ENCODE results near the gene CGB8. TPM values are rescaled to one million over a fixed set of nuclear protein-coding genes. Genes with fewer than 3 reads are reported as not detected.
A peak's percentile ranks its signal among the peaks of the same experiment; 100 is the strongest.
"Not testable (repeated sequence)": the region's sequence is repeated elsewhere in the genome, so short reads cannot be mapped to it uniquely, and the experiment has no call there.

The CGB8 gene
- total RNA-seq, 1 donor from 2014 or later, result 9.4 TPM

DNA sequence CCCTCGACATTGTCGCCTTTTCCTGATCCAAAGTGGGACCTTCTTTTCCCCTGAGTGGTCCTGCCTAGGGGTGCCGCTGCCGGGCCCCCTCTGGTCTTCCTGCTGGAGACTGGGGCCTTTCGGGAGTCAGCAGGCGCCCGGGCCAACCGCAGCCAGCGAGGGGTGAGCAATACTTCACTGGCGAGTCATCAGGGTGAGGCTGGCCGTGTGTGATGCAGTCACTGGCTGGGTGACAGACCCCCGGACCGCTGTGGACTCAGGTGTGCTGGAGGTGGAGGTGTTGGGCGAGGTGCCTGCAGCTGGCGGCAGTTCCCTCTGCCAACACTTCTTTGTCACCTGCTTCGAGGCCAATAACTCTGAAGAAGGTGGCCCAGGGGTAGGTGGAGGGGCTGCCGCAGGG is 6.7 kb downstream of the CGB8 start:
- Histone ChIP-seq H3K27ac (ENCODE audit: low read depth, low read length) (peak overlapping the region; percentile 69), H3K4me2 (ENCODE audit: low read length) (peak overlapping the region; percentile 53), H2AFZ (ENCODE audit: low read depth, low read length) (no peak overlapping the region), H3K4me3 (ENCODE audit: insufficient read depth, low read depth, low read length) (no peak overlapping the region), H3K9ac (ENCODE audit: low read length) (peak overlapping the region; percentile 72), H4K20me1 (ENCODE audit: insufficient read depth, low read length) (no peaks in the 10 kb centered on the region), H3K4me1 (ENCODE audit: insufficient read depth, low read length) (peaks cover 19% of the 10 kb centered on the region), H3K36me3 (ENCODE audit: insufficient read depth, low read length) (no peaks in the 10 kb centered on the region), H3K79me2 (ENCODE audit: insufficient read depth, low read length) (no peaks in the 10 kb centered on the region), H3K9me3 (ENCODE audit: insufficient read depth, low read depth, low read length) (no peaks in the 10 kb centered on the region), H3K27me3 (ENCODE audit: insufficient read depth, low read length) (no peaks in the 10 kb centered on the region)
- Mint-ChIP-seq H3K4me1 (ENCODE audit: low read depth, unreplicated experiment) (peaks cover 19% of the 10 kb centered on the region), H3K4me3 (ENCODE audit: unreplicated experiment) (no peak overlapping the region), H3K36me3 (ENCODE audit: low read depth, unreplicated experiment) (no peaks in the 10 kb centered on the region), H3K9me3 (ENCODE audit: unreplicated experiment) (peaks cover 4% of the 10 kb centered on the region), H3K27ac (ENCODE audit: unreplicated experiment) (peak overlapping the region; percentile 84), H3K27me3 (ENCODE audit: low read depth, unreplicated experiment) (peaks cover 2% of the 10 kb centered on the region)
- DNase-seq (ENCODE audit: low read depth) (peak; percentile 55), FAIRE-seq (no peak)
- TF ChIP-seq, protein P1, sequence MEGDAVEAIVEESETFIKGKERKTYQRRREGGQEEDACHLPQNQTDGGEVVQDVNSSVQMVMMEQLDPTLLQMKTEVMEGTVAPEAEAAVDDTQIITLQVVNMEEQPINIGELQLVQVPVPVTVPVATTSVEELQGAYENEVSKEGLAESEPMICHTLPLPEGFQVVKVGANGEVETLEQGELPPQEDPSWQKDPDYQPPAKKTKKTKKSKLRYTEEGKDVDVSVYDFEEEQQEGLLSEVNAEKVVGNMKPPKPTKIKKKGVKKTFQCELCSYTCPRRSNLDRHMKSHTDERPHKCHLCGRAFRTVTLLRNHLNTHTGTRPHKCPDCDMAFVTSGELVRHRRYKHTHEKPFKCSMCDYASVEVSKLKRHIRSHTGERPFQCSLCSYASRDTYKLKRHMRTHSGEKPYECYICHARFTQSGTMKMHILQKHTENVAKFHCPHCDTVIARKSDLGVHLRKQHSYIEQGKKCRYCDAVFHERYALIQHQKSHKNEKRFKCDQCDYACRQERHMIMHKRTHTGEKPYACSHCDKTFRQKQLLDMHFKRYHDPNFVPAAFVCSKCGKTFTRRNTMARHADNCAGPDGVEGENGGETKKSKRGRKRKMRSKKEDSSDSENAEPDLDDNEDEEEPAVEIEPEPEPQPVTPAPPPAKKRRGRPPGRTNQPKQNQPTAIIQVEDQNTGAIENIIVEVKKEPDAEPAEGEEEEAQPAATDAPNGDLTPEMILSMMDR (IDR thresholded peaks at IDR 0.05; ENCODE audit: insufficient read depth, low read depth, low read length), result no peak
- no peak for TF ChIP-seq EZH2 (IDR thresholded peaks at IDR 0.05; ENCODE audit: insufficient read depth, low read length)

DNA sequence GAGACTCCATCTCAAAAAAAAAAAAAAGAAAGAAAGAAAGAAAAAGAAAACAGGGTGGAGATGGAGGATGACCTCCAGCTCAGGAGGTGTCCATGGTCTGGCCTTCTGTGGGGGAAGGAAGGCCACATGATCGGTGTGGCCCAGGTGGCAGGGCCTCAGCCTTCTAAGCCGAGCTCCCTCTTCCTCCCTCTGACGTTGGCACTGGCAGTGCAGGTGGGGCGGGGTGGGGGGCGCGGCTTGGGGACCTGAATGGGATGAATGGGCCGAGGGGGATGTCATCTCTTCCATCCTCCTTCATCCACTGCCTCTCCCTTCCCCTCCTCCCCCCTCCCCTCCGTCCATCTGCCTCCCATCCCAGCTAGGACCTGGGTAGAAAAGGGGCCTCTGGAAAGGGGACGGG is 9.2 kb downstream of the CGB8 start:
- not testable (repeated sequence) for H3K27me3 ChIP-seq (ENCODE audit: insufficient read depth, low read length); H2AFZ ChIP-seq (ENCODE audit: low read depth, low read length); H3K9ac ChIP-seq (ENCODE audit: low read length); H3K36me3 Mint-ChIP-seq (ENCODE audit: low read depth, unreplicated experiment); H3K79me2 ChIP-seq (ENCODE audit: insufficient read depth, low read length); H3K4me2 ChIP-seq (ENCODE audit: low read length); H3K27me3 Mint-ChIP-seq (ENCODE audit: low read depth, unreplicated experiment); H3K9me3 Mint-ChIP-seq (ENCODE audit: unreplicated experiment); H3K9me3 ChIP-seq (ENCODE audit: insufficient read depth, low read depth, low read length); H4K20me1 ChIP-seq (ENCODE audit: insufficient read depth, low read length); H3K27ac Mint-ChIP-seq (ENCODE audit: unreplicated experiment); H3K36me3 ChIP-seq (ENCODE audit: insufficient read depth, low read length); H3K4me3 ChIP-seq (ENCODE audit: insufficient read depth, low read depth, low read length); H3K4me3 Mint-ChIP-seq (ENCODE audit: unreplicated experiment); FAIRE-seq; DNase-seq (ENCODE audit: low read depth)
- Histone ChIP-seq H3K4me1 (ENCODE audit: insufficient read depth, low read length) (peaks cover 19% of the 10 kb centered on the region), H3K27ac (ENCODE audit: low read depth, low read length) (peak overlapping the region; percentile 6)
- peaks cover 19% of the 10 kb centered on the region for H3K4me1 Mint-ChIP-seq (ENCODE audit: low read depth, unreplicated experiment)

DNA sequence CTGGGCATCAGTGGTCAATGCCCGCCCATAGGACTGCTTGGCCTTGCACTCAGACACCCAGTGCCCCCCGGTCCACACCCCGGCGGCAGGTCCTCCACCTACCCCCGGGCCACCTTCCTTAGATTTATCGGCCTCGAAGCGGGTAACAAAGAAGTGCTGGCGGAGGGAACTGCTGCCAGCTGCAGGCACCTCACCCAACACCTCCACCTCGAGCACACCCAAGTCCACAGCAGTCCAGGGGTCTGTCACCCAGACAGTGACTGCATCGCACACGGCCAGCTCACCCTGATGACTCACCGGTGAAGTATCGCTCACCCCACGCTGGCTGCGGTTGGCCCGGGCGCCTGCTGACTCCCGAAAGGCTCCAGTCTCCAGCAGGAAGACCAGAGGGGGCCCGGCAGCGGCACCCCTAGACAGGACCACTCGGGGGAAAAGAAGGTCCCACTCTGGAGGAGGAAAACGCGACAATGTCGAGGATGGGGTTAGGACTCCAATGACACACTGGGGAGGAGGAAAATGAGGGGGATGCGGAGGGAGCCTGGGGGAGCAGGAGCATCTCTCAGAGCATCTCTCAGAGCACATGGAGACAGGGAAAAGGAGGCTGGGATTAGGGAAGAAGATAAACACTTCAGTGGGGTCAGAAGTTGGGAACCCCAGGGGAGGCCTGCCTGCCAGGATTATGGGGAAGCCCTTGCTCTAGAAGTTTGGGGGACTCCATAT is 10.2 kb downstream of the CGB8 start:
- Histone ChIP-seq H3K4me1 (ENCODE audit: insufficient read depth, low read length) (peaks cover 19% of the 10 kb centered on the region), H2AFZ (ENCODE audit: low read depth, low read length) (peak overlapping the region; percentile 34), H3K27ac (ENCODE audit: low read depth, low read length) (peak overlapping the region; percentile 81), H3K4me2 (ENCODE audit: low read length) (peak overlapping the region; percentile 62), H3K9ac (ENCODE audit: low read length) (peak overlapping the region; percentile 50)
- H3K9me3 ChIP-seq (ENCODE audit: insufficient read depth, low read depth, low read length); H3K4me3 ChIP-seq (ENCODE audit: insufficient read depth, low read depth, low read length); H3K79me2 ChIP-seq (ENCODE audit: insufficient read depth, low read length); H3K36me3 ChIP-seq (ENCODE audit: insufficient read depth, low read length); H3K36me3 Mint-ChIP-seq (ENCODE audit: low read depth, unreplicated experiment); H3K9me3 Mint-ChIP-seq (ENCODE audit: unreplicated experiment); H3K27me3 Mint-ChIP-seq (ENCODE audit: low read depth, unreplicated experiment); H3K27me3 ChIP-seq (ENCODE audit: insufficient read depth, low read length); H4K20me1 ChIP-seq (ENCODE audit: insufficient read depth, low read length): not testable (repeated sequence)
- FAIRE-seq (peak; percentile 17), DNase-seq (ENCODE audit: low read depth) (peak; percentile 78)
- Mint-ChIP-seq H3K27ac (ENCODE audit: unreplicated experiment) (peak overlapping the region; percentile 95), H3K4me1 (ENCODE audit: low read depth, unreplicated experiment) (peaks cover 19% of the 10 kb centered on the region), H3K4me3 (ENCODE audit: unreplicated experiment) (peak overlapping the region; percentile 69)

DNA sequence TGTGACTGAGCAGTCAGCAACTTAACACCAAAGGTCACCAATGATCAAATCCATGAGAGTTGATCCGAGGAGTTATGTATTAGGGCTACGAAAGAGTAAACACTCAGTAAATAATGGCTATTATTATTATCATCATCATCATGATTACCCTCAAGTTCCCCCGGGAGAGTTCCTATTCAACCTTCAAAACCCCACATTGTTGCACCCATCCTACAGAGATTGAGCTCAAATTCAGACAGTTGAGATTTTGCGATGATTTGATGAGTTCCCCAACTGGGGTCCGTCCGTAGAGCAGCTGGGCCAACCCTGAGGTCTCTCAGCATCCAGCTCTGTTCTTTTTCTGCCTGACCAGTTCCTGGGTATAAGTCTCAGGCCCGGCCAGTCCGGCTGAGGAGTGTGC is 10.8 kb downstream of the CGB8 start:
- H4K20me1 ChIP-seq (ENCODE audit: insufficient read depth, low read length); H3K27me3 ChIP-seq (ENCODE audit: insufficient read depth, low read length); H3K27me3 Mint-ChIP-seq (ENCODE audit: low read depth, unreplicated experiment); FAIRE-seq; H3K36me3 ChIP-seq (ENCODE audit: insufficient read depth, low read length); H3K4me3 Mint-ChIP-seq (ENCODE audit: unreplicated experiment); DNase-seq (ENCODE audit: low read depth); H3K9me3 Mint-ChIP-seq (ENCODE audit: unreplicated experiment); H3K36me3 Mint-ChIP-seq (ENCODE audit: low read depth, unreplicated experiment); H2AFZ ChIP-seq (ENCODE audit: low read depth, low read length); H3K4me3 ChIP-seq (ENCODE audit: insufficient read depth, low read depth, low read length); H3K9me3 ChIP-seq (ENCODE audit: insufficient read depth, low read depth, low read length); H3K79me2 ChIP-seq (ENCODE audit: insufficient read depth, low read length): not testable (repeated sequence)
- Histone ChIP-seq H3K4me1 (ENCODE audit: insufficient read depth, low read length) (peaks cover 19% of the 10 kb centered on the region), H3K4me2 (ENCODE audit: low read length) (peak overlapping the region; percentile 62), H3K9ac (ENCODE audit: low read length) (peak overlapping the region; percentile 35), H3K27ac (ENCODE audit: low read depth, low read length) (peak overlapping the region; percentile 64)
- peaks cover 19% of the 10 kb centered on the region for H3K4me1 Mint-ChIP-seq (ENCODE audit: low read depth, unreplicated experiment)
- peak overlapping the region; percentile 89 for H3K27ac Mint-ChIP-seq (ENCODE audit: unreplicated experiment)
